UCSD-AML1 (cell line): Measurements from ENCODE around the gene SCGB1D4.
"Not testable (repeated sequence)": the region's sequence is repeated elsewhere in the genome, so short reads cannot be mapped to it uniquely, and the experiment has no call there.

Source experiments
- DNase-seq: peaks from one replicate; lab custom pipeline; 2025; ENCODE audit not compliant: unreplicated experiment; lab: John Stamatoyannopoulos, UW

SCGB1D4 gene

DNA sequence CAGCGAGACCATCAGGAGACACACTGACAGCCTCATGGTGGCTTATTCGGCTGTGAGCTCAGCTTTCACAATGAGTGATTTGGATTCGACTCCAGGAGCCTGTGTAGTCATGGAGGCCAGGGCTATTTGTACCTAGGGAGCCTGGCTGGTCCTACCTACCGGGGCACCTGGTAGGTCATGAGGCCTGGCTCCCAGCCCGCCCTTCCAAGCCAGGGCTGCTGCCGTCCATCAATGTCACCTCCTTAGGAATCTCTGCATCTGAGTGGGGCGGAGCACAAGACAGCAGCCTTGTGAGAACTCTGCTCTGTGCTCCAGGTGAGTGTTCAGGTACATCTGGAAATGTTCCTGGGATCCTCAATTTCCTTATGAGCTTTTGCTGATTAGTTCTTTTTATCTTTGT is at the start of gene SCGB1D4:
Gene SCGB1D4 (minus strand): TSS at position 101 of the 400 bp plus-strand sequence. CDS start 65 bp downstream, at position 36.
- DNase-seq = no peak

- DNase-seq = no peak
These were observed 47.0 kb upstream of the SCGB1D4 start for GRCh38 chr11:62345861-62346260.

DNA sequence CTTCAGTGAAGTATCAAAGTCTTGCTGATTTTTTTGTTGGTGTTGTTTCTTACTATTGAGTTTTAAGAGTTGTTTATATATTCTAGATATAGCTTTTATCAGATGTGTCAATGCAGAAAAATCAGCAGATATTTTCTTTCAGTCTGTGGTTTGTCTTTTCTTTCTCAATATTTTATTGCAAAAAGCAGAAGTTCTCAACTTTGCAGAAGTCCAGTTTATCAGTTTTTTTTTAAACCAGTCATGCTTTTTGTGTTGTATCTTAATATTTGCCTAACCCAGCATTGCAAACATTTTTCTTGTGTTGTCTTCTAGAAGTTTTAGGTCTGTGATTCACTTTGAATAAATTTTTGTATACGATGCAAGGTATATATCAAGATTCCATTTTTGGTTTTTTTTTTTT is 45.3 kb upstream of the SCGB1D4 start:
- no peak for DNase-seq

DNA sequence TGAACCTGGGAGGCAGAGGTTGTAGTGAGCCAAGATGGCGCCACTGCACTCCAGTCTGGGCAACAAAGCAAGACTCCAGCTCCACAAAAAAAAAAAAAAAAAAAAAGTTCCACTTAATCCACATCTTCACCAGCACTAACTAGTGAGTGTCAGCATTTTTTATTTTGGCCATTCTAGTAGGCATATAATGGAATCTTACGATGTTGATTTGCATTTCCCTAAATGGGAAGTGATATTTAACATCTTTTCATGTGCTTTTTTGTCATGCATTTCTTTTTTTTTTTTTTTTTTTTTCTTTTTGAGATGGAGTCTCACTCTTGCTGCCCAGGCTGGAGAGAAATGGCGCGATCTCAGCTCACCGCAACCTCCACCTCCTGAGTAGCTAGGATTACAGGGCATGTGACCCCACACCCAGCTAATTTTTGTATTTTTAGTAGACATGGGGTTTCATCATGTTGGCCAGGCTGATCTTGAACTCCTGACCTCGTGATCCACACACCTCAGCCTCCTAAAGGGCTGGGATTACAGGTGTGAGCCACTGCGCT is 44.8 kb upstream of the SCGB1D4 start:
- not testable (repeated sequence) for DNase-seq

DNA sequence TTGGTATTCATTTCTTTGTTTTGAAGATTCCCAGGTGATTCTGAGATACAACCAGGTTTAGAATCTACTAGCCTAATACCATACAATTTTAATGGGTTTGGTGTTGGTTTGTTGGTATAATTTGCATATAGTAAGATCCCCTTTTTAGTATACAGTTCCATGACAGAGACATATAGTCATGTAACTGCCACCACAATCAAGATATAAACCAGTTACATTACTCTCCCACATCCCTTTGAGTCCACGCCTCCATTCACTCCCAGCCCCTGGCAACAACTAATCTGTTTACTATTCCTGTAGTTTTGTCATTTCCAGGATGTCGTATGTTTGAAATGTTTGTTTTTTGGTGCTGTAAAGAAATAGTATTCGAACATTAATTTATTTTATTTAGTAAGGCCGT is 42.7 kb upstream of the SCGB1D4 start:
- DNase-seq = no peak

DNA sequence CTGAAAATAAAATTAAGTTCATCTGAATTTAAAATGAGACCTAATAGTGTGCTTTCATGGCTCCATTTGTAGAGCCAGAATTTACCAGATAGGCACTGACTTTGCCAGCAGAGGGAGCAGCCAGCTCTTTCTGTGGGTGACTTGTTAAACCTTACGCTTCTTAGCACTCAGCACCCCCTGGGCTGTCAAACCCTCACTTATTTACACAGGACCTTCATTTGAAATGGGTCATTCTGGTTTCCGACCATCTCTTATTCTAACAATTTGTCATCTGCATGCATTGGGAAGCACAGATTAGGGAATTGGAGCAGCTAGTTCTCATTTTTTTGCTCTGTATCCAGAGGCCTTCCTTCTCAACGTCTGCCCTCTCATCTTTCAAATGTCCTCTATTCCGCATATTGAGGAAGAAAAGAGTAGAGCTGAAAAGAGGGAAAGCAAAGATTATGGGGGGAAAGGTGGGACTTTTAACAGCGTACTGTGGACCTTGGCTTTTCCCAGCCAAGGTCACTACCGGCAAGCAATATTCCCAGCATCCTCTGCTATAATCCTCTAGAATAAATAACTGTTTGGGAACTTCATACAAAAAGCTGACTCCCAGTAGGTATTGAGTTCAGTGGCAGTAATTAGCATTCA is 41.5 kb upstream of the SCGB1D4 start:
- peak; percentile 43 for DNase-seq

DNA sequence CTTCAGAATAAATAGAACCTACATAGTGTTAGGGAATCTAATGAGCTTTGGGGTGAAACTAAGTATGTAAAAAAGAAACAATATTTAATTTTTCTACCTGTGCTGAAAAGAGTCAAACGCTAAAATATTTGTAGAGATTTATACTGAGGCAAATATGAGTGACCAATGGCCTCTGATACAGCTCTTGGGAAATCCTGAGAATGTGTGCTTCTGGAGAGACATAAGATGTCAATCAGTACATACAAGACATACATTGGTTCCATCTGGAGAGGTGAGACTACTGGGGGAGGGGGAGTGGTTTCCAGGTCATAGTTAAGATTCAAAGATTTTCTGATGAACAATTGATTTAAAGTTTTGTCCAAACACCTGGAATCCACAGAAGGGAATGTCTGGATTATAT is 39.3 kb upstream of the SCGB1D4 start:
- DNase-seq = no peak

GRCh38 chr11:62337303-62338181 is 38.7 kb upstream of the SCGB1D4 start, which contains the start of gene ASRGL1:
Gene ASRGL1, plus strand, starts transcription at chr11:62337448. Its CDS starts 530 bp downstream, at chr11:62337978.
- DNase-seq = peak; percentile 53

GRCh38 chr11:62336949-62337302 is 38.1 kb upstream of the SCGB1D4 start:
- DNase-seq = not testable (repeated sequence)

DNA sequence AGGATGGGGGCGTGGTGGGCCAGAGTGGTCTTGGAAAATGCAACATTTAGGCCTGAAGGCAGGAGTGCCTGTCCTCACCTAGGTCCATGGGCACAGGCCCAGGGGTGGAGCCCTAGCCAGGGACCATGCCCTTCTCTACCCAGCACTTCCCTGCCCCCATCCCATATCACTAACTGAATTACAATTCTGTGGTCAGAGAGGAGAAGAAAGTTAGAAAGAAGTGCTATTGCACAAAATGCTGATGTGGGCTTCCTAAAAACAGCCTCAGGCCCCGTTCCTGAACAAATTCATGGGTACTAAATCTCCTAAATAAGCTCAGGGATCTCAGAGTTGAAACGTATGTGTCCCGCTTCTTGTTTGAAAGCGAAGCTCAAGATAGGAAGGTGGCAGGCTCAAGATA is 34.9 kb upstream of the SCGB1D4 start:
- DNase-seq = no peak

- DNase-seq = not testable (repeated sequence)
These were observed 32.4 kb upstream of the SCGB1D4 start for GRCh38 chr11:62331264-62331663.

- not testable (repeated sequence) for DNase-seq
These were observed 28.7 kb upstream of the SCGB1D4 start for GRCh38 chr11:62327541-62327940.

GRCh38 chr11:62326719-62327118 is 27.8 kb upstream of the SCGB1D4 start:
- not testable (repeated sequence) for DNase-seq

DNA sequence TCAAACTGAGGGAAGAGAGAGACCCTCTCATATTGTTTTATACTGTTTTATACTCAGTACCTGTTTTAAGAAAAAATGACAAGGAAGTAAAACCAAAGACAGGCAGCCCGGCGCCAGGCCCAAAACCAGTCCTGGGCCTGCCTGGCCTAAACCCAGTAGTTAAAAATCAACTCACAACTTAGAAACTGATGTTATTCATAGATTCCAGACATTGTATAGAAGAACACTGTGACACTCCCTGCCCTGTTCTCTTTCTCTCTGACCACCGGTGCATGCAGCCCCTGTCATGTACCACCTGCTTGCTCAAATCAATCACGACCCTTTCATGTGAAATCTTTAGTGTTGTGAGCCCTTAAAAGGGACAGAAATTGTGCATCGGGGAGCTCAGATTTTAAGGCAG is 26.9 kb upstream of the SCGB1D4 start:
- not testable (repeated sequence) for DNase-seq

DNA sequence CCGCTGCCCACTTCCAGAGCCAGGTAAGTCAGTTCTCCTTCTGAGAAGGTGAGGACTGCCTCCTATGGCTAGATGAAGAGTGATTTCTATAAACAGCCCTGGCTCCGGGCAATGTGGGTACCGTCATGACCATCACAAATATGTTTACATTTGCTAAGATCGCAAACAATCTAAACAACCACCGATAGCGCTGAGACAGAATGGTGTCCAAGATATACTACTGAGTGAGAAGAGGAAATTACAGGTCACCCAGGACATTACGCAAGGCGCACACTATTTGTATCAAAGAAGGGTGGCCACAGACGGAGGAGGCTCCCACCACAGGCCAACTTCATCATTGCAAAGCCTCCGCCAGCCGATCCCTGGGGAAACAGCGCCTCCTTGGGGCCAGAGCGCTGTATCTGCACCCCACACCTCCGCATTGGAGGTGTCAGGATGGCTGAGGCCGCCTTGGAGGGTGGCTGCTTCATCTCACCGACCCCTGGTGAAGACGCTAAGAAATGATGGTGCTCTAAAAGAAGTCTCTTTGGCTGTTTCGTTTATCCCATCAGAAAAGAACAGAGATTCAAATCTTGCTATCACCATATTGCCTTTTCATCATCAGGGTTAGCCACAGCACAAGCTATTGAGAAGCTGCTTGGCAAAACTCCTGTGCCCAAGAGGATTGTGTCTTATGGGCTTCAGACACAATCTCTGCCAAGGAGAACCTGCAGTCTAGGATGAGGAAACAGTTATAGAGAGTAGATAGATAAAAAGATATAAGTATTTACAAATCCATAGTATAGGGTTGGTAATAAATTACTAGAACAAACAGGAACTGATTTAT is 26.1 kb upstream of the SCGB1D4 start:
- DNase-seq = peak; percentile 78

DNA sequence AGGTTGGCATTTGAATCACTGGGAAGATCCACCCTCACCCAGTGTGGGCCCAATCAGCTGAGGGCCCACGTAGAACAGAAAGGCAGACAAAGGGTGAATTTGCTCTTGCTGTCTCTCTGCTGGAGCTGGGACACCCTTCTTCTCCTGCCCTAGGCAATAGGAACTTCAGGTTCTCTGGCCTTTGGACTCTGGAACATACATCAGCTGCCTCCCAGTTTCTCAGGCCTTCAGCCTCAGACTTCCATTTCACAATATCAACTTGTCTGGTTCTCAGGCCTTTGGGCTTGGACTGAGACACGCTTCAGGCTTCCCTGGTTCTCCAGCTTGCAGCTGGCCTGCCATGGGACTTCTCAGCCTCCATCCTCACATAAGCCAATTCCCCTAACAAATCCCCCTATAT is 23.6 kb upstream of the SCGB1D4 start:
- no peak for DNase-seq

- no peak for DNase-seq
These were observed 16.6 kb upstream of the SCGB1D4 start for GRCh38 chr11:62315431-62315830.

- no peak for DNase-seq
These were observed 11.1 kb upstream of the SCGB1D4 start for GRCh38 chr11:62309991-62310390.

DNA sequence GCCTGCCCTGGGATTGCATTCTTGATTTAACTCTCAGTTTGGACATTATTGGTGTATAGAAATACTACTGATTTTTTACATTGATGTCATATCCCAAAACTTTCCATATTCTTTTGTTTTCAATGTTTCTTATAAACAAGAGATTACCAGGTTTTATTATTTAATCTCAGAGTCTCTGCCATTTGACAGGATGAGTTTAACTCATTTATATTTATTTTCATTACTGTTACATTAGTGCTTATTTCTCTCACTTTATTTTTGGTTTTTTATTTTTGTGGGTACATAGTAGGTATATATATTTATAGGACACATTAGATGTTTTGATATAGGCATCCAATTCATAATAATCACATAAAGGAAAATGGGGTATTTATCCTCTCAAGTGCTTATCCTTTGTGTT is 9.1 kb upstream of the SCGB1D4 start:
- DNase-seq = no peak

DNA sequence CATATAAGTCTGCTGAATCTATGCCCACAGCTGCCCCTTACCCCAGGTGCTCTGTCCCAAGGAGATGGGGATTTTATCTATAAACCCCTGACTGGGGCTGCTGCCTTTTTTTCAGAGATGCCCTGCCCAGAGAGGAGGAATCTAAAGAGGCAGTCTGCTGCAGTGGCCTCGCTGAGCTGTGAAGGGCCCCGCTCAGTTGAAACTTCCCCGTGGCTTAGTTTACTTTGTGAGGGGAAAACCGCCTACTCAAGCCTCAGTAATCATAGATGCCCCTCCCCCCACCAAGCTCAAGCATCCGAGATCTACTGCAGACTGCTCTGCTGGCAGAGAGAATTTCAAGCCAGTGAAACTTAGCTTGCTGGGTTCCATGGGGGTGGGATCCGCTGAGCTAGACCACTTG is 7.4 kb upstream of the SCGB1D4 start:
- DNase-seq = no peak

- peak; percentile 22 for DNase-seq
These were observed 3.4 kb downstream of the SCGB1D4 start for GRCh38 chr11:62295504-62295903.
